ENCODE results near the gene CALHM3.

DNA sequence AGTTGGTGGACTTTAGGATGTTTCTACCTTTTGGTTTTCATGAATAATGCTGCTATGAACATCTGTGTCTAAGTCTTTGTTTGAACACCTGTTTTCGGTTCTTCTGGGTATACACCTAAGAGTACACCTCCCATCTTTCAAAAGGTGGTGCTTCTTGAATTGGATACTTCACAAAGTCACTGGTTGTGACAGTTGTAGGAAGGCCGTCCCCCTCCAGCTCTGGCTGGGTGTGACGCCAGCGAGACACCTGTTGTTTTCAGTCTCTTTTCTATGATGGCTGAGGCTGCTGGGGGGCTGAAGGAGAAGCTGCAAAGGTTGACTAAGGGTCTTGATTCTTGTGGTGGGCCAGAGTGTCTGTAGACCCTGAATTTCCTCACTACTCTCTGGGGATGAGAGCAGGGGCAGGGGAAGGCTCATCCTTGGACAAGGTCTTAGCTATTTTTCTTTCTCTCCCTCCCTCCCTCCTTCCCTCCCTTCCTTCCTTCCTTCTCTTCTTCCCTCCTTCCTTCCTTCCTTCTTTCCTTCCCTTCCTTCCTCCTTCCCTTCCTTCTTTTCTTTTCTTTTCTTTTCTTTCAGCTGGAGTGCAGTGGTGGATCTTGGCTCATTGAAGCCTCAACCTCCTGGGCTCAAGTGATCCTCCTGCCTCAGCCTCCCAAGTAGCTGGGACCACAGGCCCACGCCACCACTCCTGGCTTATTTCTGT is 20.0 kb upstream of the CALHM3 start:
- TF ChIP-seq, protein P1, sequence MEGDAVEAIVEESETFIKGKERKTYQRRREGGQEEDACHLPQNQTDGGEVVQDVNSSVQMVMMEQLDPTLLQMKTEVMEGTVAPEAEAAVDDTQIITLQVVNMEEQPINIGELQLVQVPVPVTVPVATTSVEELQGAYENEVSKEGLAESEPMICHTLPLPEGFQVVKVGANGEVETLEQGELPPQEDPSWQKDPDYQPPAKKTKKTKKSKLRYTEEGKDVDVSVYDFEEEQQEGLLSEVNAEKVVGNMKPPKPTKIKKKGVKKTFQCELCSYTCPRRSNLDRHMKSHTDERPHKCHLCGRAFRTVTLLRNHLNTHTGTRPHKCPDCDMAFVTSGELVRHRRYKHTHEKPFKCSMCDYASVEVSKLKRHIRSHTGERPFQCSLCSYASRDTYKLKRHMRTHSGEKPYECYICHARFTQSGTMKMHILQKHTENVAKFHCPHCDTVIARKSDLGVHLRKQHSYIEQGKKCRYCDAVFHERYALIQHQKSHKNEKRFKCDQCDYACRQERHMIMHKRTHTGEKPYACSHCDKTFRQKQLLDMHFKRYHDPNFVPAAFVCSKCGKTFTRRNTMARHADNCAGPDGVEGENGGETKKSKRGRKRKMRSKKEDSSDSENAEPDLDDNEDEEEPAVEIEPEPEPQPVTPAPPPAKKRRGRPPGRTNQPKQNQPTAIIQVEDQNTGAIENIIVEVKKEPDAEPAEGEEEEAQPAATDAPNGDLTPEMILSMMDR (IDR thresholded peaks at IDR 0.05; ENCODE audit: insufficient read depth, low read depth, low read length): no peak
- TF ChIP-seq EZH2 (IDR thresholded peaks at IDR 0.05; ENCODE audit: insufficient read depth, low read length): no peak
